Breast epithelium (tissue), 4 donors: Measurements from ENCODE around the gene GUCD1. TPM values are rescaled to one million over a fixed set of nuclear protein-coding genes. Genes with fewer than 3 reads are reported as not detected.
"Not testable (repeated sequence)": the region's sequence is repeated elsewhere in the genome, so short reads cannot be mapped to it uniquely, and the experiment has no call there.

Source experiments
- DNase-seq, 2 donors: peaks; one replicate each; pipeline ENCODE4 v3.0.0-alpha.2; 2019; ENCODE audit warnings: low spot score in 2 of 2
- H3K27ac ChIP-seq, 2 donors: fragments of 200-600 bp; sonication (generic) in 1 of 2; one replicate each; pipeline ENCODE4 v1.5.1; 2016 to 2019; ENCODE audit warnings: mild to moderate bottlenecking in 1 of 2
- H3K27me3 ChIP-seq, 2 donors: fragments of 200-600 bp; sonication (generic) in 1 of 2; one replicate each; pipeline versions ENCODE4 v1.5.1 to v1.6.0; 2017 to 2019; ENCODE audit warnings: control low read depth in 1 of 2, mild to moderate bottlenecking in 1 of 2
- H3K36me3 ChIP-seq: fragments of 200-600 bp; one replicate; pipeline ENCODE4 v1.5.1; 2019
- H3K4me1 ChIP-seq, 2 donors: fragments of 200-600 bp; sonication (generic); one replicate each; pipeline ENCODE4 v1.5.1; 2016 to 2019; ENCODE audit warnings: control low read depth in 1 of 2
- H3K4me3 ChIP-seq, 3 donors: fragments of 200-600 bp; sonication (generic); 1 replicate in 2 of 3; 2 replicates in 1 of 3; pipeline ENCODE4 v1.5.1; 2016 to 2019; ENCODE audit warnings: mild to moderate bottlenecking in 3 of 3, moderate library complexity in 2 of 3
- H3K9me3 ChIP-seq, 2 donors: fragments of 200-600 bp; sonication (generic) in 1 of 2; one replicate each; pipeline ENCODE4 v1.5.1; 2016 to 2019; ENCODE audit warnings: control low read depth in 1 of 2
- CTCF ChIP-seq, 3 donors: fragments of 450-650 bp; IDR thresholded peaks; one replicate each; pipeline ENCODE4 v1.5.1; 2016 to 2017; ENCODE audit warnings: antibody characterized with exemption in 3 of 3, mild to moderate bottlenecking in 3 of 3, moderate library complexity in 3 of 3
- POLR2A ChIP-seq: fragments of 450-650 bp; IDR thresholded peaks from one replicate; pipeline ENCODE4 v1.6.1; 2016; ENCODE audit warnings: antibody characterized with exemption, mild to moderate bottlenecking, moderate library complexity
- POLR2AphosphoS5 ChIP-seq, 3 donors: sonication (generic); formaldehyde crosslinking; IDR thresholded peaks; one replicate each; pipeline ENCODE4 v1.6.1; 2017; ENCODE audit warnings: antibody characterized with exemption in 3 of 3
- intact Hi-C: fragments of 100-400 bp; cut with DNase I; formaldehyde crosslinking; loops from one replicate; pipeline ENCODE4 v1.15.1; 2023; ENCODE audit warnings: low total_unique reads
- total RNA-seq, 3 donors: library from RNA; depleted of rRNA; stranded (reverse); fragments of >200 nt; gene quantifications; one replicate each; pipeline ENCODE4 v1.1.0, GENCODE V29; 2016

The GUCD1 gene
- total RNA-seq, 3 donors from 2014 or later = 89.6 to 177 (median 91.4) TPM

GRCh38 chr22:24599514-24599913, 44.6 kb upstream of the GUCD1 start:
- Histone ChIP-seq H3K4me1 (peaks cover 6% of the 10 kb centered on the region in 2 donors), H3K27me3 (no peaks in the 10 kb centered on the region), H3K9me3 (no peaks in the 10 kb centered on the region), H3K27ac (peak overlapping the region; percentile 33 to 38), H3K4me3 (no peak overlapping the region), H3K36me3 (no peaks in the 10 kb centered on the region)
- TF ChIP-seq CTCF (IDR thresholded peaks at IDR 0.05) = no peak
- TF ChIP-seq POLR2A = no peak
- no peak for TF ChIP-seq POLR2AphosphoS5 (IDR thresholded peaks at IDR 0.05)
- intact Hi-C loops = no loop called here
- DNase-seq = no peak

DNA sequence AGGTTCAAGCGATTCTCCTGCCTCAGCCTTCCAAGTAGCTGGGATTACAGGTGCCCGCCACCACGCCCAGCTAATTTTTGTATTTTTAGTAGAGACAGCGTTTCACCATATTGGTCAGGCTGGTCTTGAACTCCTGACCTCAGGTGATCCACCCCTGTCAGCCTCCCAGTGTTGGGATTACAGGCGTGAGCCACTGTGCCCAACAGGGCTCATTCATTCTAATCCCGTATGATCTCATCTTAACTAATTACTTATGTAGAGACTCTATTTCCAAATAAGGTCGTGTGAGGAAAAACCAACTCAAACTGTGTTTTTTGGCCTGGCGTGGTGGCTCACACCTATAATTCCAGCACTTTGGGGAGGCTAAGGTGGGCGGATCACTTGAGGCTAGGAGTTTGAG, 42.1 kb upstream of the GUCD1 start:
- H3K9me3 ChIP-seq, intact Hi-C loops, H3K4me3 ChIP-seq, H3K36me3 ChIP-seq, DNase-seq, H3K27me3 ChIP-seq, H3K27ac ChIP-seq: not testable (repeated sequence)
- H3K4me1 ChIP-seq = peaks cover 6 to 21% of the 10 kb centered on the region in 2 donors

DNA sequence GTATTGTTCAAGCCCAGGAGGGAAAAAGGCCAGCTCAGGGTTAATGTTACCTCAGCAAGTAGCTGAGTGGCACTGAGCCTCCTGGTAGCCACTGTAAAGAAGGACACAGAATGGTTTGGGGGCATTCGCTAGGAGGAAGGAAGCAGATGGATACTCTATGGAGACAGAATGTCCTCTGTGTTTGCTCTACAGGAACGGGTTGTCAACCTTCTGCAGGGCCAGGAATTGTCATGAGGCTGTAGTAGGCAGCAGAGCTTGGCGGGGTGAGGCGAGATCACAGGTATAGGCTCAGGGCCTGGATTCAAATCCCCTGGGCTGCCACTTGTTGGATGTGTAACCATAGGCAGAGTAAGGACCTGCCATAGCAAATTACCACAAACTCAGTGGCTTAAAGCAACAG, 40.9 kb upstream of the GUCD1 start:
- no peaks in the 10 kb centered on the region for H3K27me3 ChIP-seq
- peaks cover 6 to 25% of the 10 kb centered on the region in 2 donors for H3K4me1 ChIP-seq
- TF ChIP-seq POLR2AphosphoS5 (IDR thresholded peaks at IDR 0.05) (no peak), CTCF (IDR thresholded peaks at IDR 0.05) (no peak), POLR2A (no peak)
- H3K9me3 ChIP-seq = no peaks in the 10 kb centered on the region
- no peak overlapping the region for H3K4me3 ChIP-seq
- DNase-seq = no peak
- H3K27ac ChIP-seq = peak overlapping the region; percentile 34 to 82
- H3K36me3 ChIP-seq = no peaks in the 10 kb centered on the region
- intact Hi-C loops = no loop called here

- H3K36me3 ChIP-seq = no peaks in the 10 kb centered on the region
- TF ChIP-seq POLR2AphosphoS5 (IDR thresholded peaks at IDR 0.05) (no peak), POLR2A (no peak), CTCF (IDR thresholded peaks at IDR 0.05) (no peak)
- no peaks in the 10 kb centered on the region for H3K9me3 ChIP-seq
- H3K27ac ChIP-seq = peak overlapping the region; percentile 34 to 82
- intact Hi-C loops = no loop called here
- H3K4me3 ChIP-seq = no peak overlapping the region
- peaks cover 6 to 25% of the 10 kb centered on the region in 2 donors for H3K4me1 ChIP-seq
- no peaks in the 10 kb centered on the region for H3K27me3 ChIP-seq
- no peak for DNase-seq
These were observed 40.3 kb upstream of the GUCD1 start for GRCh38 chr22:24595228-24595627.

GRCh38 chr22:24594569-24595120, 39.7 kb upstream of the GUCD1 start:
- Histone ChIP-seq H3K9me3 (no peaks in the 10 kb centered on the region), H3K4me3 (no peak overlapping the region), H3K27ac (peak overlapping the region; percentile 34 to 82), H3K36me3 (no peaks in the 10 kb centered on the region), H3K4me1 (peaks cover 6 to 29% of the 10 kb centered on the region in 2 donors), H3K27me3 (no peaks in the 10 kb centered on the region)
- TF ChIP-seq CTCF (IDR thresholded peaks at IDR 0.05) (no peak), POLR2A (no peak), POLR2AphosphoS5 (IDR thresholded peaks at IDR 0.05) (no peak)
- peak; percentile 73 to 81 for DNase-seq
- intact Hi-C loops = no loop called here
